NCI-H774 (cell line): Measurements from ENCODE around the gene MS4A6A.

Source experiments
- DNase-seq: peaks from one replicate; lab custom pipeline; 2025; lab: John Stamatoyannopoulos, UW

Gene MS4A6A

DNA sequence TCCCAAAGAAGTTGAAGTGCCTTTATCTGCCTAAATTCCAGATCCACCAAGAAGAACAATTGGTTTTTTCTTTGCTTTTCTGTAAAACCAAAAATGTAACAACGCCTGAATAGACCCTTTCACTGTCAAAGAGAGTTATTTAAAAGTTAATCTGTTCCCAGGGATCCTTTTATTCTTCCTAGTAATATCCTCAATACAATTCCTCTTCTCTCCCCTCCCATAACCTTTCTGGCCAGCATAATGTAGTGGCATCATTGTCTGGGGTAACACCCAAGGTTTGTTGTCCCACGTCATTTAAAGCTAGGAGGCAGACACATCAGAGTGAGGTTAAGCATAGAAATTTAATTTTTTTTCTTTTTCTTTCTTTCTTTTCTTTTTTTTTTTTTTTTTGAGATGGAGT is 54.5 kb downstream of the MS4A6A start:
- DNase-seq, result no peak

DNA sequence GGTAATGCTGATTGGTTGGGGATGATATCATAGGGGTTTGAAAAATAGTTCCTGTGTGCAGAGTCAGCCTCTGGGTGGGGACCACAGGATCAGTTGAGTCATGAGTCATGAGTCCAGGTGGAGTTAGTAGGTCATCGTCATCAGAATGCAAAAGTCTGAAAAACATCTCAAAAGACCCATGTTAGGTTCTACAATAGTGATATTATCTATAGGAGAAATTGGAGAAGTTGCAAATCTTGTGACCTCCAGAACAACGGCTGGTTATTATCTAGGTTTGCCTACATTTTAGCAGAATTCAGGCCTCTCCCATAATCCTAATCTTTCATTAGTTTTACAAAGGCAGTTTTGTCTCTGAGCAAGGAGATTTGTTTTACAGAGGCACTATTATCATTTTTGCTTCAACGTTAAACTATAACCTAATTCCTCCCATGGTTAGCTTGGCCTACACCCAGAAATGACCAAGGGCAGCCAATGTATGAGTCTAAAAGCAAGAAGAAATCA is 55.5 kb downstream of the MS4A6A start:
- no peak for DNase-seq

DNA sequence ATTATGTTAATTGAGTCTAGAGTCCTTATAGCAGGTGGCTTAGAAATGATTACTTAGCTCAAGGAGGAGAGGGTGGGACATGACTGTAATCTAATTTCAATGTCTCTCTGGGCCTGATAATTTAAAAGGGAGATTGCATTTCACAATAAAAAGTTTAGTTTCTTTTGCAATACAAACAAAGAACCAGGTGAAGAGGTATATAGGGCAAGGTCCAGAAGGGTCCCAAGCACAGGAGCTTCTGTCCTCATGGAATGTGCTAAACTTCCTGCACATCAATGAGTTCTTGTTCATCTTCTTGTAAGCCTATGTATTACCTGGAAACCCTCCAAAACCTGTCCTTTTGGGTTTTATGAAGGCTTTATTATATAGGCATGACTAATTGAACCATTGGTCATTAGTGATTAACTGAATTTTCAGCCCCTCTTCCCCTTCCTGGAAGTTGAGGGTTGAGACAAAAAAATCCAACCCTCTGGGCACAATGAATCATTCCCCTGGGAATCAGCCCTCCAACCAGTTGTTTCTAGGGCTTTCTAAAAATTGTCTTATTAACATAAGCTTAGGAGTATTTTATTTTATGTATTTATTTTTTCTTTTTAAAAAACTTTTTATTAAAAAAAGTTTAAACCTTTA is 56.8 kb downstream of the MS4A6A start:
- DNase-seq, result no peak

DNA sequence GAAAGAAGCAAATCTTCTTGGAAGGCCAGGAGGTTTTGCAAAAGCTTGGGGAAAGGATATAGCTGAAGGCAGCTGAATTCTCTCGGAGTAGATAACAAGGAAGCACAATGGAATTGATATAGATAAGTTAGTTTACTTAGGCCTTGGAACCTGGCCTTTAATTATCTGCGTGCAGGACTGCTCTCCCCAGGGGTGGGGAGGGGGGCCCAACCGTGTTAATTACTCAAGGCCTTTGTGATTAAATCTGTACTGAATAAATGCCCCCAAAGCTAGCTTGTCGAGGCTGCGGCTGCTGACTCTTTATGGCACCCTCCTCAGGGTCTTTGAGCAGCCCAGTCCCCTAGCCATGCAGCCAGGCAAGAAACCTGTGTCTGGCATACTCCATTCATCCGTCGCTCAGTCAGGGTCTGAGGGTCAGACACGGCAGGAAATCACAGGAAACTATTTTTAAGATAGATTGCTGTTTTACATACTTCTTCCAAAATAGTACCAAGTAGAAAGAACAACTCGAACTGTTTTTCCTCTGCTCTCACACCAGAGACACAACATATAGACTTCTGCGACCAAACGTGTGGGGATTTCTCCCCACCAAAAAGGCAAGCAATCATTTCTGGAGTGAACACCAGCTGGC is 58.0 kb downstream of the MS4A6A start:
- no peak for DNase-seq
